HTR-8/SVneo (cell line): Measurements from ENCODE around the gene GHRHR.

Source experiments
- DNase-seq: peaks from one replicate; pipeline ENCODE4 v3.0.0; 2011; ENCODE audit warnings: low spot score, mixed read lengths; ENCODE audit not compliant: insufficient read length
- FAIRE-seq: peaks from 2 replicates; lab custom pipeline; 2011; peaks lifted over from hg19 to GRCh38; lab: Jason Lieb, UNC

The GHRHR gene

DNA sequence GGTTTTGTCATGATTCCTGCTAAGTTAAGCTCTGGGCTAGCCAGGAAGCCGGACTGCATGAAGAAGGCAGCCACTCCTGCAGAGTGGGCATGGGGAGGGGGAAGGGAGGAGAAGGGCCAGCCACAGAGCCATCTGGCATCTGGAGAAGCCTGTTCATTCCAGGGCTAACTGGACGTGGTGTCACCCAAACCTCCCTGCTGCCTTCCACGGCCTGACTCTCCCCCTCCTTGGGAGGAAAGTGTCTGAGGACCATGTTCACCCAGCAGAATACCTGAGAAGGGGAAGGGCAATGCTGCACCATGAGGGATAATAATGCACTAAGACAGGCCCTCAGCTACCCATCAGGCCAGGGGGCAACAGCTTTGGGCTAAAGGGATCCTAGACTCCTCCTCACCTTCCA lies 36.7 kb upstream of the GHRHR start:
- no peak for FAIRE-seq

DNA sequence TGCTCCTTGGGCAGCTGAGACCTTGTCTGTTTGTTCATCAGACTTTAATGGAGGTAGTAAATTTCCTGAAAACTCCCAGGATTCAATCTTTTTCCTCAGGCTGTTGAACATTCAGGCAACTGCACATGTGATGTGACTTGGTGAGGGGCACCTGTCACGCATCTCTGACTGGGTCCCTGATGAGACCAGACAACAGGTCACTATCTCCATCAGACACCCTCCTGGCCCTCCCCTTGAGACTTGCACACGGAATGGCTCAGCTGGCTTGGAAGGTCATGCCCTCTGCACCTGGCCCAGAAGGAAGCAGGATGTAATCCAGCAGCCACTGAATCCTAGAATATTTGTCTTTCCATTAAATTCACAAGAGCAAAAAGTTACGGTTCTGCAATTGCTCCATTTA lies 36.2 kb upstream of the GHRHR start:
- DNase-seq, result no peak
- no peak for FAIRE-seq

More for the DNA sequence above, 36.7 kb upstream of the GHRHR start:
- DNase-seq, result no peak

DNA sequence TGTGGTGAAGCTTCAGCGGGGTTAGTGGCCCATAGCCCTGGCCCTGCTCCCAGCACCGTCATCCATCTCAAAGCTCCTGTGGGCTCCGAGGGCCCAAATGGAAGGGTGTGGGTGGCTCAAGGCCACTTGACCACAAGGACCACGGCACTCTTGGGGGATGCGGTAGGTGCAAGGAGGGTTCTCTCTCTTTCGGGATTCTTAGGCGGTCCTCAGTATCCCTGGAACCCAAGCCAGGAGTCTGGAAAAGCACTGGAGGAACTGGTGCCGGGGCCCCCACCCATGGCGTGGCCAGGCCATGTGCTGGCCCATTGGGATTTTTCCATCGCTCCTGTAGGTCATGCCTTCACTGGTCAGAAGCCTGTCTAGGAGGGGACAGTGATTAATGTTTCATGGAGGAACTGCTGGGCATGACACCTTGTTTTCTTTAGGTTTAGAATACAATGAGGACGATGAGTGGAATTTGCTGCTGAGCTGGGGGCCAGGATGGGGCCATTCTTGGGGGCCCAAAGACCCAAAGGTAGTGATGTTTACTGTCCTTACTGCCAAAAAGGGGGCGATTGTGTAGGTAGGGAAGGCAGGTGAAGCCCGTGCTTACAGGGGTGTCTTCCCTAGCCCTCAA lies 35.4 kb upstream of the GHRHR start:
- no peak for FAIRE-seq
- no peak for DNase-seq

DNA sequence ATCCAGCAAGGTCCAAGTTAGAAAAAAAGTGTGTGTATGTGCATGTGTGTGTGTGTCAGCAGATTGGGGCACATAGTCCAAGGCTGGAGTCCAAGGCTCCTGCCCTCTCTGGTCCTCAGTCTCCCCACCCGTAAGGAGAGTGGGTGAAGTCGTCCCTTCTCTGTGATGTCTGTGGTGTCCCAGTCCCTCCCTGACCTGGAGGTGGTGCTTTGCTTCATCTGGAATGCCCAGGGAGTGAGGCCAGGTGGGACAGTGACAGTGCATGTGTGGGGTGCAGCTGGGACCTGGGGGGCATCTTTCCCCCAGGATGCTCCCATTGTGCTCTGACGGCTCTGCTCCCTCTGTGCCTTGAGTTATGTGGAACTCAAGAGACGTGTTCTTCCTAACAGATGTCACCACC lies 34.1 kb upstream of the GHRHR start:
- FAIRE-seq (no peak), DNase-seq (no peak)

DNA sequence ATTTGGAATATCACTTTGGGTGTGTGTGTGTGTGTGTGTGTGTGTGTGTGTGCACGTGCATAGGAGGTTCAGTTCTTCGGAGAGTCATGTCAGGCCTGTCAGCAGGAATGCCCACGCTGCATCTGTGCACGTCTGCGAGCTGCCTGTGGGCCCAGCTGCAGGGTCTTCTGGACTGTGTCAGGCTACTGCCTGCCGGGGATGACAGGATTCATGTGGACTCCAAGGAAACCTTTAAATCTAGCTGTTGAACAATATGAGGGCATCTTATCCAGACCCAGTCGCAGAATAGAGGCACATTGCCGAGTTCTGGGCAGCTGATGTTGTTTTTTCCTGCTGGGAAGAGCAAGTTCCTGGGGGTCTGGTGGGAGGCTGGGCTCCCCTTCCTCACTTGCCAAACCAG lies 33.1 kb upstream of the GHRHR start:
- FAIRE-seq, result no peak
- DNase-seq, result no peak

DNA sequence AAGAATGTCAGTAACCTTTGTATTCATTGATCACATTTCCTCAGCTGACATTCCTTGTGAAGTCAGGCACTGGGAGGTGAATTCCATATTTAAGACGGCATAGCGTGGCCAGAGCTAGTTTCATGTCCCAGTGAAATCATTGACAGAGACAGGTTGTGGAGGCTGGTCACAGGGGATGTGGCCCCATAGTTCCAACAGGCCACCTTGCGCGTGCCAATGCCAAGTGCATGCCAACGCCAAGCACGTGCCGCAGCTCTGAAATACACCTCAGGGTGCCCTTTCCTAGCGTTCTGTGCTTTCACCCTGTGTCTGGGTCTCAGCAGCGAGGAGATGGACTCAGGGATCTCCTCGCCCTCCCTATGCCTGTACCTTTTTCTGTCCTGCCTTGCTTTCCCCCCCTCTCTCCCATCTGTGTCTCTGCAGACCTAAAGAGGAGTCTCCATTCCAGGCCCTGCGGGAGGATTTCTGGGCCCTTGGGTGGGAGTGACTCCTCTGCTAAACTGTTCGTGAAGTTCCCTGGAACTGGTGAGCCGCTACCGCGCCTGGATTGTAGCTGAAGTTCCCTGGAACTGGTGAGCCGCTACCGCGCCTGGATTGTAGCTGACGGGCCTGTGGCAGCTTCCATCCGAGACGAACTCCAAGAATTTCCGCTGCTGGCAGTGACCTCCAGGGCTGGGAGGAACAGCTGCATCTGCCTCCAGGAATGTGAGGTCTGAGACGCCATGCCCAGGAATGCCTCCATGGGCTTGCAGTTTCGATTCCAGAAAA lies 32.4 kb upstream of the GHRHR start:
- no peak for DNase-seq
- FAIRE-seq, result no peak

DNA sequence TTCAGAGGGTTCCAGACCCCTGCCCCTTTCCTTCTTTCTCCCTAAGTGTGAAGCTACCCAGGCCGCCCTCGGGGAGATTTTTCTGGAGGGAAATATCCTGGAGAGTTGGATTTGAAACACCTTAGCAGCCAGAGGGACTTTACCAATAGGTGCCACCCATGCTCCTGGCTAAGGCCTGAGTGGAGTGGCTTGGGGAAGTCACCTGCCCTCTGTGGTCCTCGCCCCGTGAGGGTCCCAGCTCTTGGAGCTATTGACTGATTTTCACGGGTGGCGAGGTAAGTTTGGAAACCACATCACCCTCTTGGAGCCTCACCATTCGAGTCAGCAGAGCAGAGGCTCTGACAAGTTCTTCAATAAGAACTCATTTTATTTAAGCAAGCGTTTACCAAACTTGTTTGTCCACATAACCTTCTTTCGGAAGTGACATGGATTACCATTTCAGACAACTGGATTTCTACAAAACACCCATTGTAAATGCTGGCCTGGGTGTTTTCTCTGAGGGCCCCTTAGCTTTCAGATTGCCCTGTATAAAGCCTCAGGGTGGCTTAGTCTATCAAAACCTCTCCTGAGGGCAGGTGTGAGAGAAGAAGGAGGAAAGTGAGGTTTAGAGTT lies 31.7 kb upstream of the GHRHR start:
- DNase-seq, result no peak
- FAIRE-seq, result no peak

DNA sequence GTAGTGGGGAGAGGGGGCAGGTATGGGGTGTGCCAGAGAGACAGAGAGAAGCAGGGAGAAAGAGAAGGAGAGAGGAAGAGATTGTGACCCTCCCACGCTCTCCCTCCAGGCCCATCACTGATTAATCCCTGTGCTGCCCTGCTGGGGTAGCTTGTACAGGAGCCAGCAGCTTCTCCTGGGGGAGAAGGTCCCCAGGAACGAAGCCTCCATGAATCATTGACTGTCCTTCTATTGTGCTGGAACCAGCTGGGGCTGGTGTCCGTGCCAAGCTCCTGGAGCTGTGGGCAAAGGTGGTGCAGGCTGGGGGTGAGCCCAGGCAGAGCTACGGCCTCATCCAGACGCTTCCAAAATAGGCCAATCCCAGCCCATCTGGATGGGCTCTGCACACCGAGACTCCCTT lies 31.2 kb upstream of the GHRHR start:
- DNase-seq (no peak), FAIRE-seq (no peak)

DNA sequence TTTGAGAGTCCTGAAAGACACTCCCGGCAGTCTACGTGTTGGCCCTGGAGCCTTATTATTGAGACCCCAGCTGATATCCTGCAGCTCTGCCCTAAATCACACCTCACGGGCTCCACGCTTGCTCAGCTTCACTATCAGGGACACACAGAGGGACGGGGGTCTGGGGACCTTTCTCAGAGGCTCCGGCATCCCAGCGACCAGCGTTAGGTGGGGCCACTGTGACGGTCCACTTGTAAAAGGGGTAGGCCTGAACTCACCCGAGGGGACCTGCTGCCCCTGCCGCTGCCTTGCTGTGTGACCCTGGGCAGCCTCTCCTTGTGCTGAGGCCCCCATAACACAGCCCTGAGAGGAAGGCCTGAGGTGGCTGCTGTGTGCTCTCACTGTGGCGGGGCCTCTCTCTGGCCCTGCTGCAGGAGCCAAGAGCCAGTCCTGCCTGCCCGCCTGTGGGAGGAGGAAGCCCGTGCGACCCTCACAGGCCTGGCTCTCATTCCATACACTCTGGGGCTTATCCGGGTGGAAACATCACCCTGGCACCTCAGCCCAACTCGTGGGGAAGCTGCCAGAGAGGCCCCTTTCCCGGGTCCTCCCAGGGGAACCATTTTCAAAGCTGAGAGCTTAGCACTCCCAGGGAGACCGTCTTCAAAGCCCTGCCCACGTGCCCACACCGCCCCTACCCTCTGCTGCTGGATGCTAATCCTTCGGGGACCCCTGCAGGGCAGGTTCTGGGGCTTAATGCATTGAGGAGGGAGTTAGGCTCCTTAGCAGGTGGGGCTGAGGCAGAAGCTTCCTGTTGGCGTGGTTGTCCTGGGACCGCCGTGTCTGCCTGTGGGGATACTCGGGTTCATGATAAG lies 30.4 kb upstream of the GHRHR start:
- no peak for DNase-seq
- no peak for FAIRE-seq

DNA sequence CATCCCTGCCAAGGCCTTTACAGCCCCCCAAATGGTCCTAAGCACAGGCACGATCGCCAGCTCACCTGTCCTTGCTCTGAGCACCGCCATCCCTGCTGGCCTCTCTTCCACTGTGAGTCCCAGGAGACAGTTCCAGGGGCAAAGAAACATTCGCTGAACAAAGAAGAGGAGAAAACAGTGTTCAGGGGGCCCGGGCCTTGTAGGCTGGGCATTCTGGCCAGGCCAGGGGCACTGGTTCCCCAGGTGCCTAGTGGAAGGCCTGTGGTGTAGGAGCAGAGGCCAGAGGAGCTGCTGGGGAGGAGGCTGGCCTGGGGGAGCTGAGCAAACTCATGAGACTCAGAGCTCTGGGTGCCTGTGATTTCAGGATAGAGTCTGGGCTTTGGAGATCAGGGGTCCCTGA lies 29.5 kb upstream of the GHRHR start:
- FAIRE-seq (no peak), DNase-seq (no peak)

DNA sequence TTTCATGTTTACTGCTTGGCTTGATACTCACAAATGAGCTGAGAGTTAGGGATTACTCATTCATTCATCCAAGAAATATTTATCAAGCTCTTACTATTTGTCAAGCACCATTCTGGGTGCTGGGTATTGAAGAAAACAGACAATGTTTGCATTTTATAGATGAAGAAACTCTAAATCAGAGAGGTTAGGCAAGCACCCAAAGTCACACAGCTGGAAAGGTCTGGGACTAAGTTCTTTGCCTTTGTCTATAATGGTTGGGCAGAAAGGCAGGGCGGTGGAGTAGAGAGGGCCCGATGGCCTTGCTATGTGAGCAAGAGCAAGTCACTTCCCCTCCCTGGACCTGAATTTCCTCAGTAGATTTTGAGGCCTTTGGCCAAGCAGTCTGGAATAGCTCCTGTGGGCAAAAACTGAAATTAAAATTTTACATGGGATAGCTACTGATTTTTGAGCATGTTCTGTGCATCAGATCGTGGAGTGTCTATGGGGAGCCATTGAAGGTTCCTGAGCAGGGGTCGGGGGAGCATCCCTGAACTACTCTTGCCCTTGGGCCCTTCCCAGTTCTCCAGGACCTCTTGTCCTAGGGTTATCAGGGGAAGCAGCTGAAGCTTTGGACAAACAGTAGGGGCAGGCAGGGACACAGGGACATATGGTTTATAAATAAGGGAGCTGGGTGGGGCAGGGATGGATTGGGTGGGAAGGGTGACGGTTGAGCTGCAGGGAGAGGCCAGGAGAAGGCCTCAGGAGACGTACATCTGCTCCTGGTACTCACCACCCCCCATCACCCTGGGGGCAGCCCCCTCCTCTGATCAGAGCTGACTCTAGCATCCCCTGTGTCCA lies 28.8 kb upstream of the GHRHR start:
- no peak for FAIRE-seq
- DNase-seq, result no peak

DNA sequence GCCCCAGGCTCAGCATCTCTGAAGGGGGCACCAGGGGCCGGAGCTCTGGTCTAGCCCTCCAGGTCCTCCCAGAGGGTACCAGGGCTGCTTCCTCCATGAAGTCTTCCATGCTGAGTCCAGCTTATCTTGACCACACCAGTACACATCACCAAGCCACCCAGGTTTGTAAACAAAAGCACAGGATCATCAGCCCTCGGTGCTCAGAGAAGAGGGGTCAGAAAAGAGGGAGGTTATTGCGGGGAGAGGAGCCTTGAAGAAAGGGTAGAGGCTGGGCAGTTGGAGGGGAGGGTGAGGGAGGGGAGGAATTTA lies 28.2 kb upstream of the GHRHR start:
- FAIRE-seq (no peak), DNase-seq (no peak)

DNA sequence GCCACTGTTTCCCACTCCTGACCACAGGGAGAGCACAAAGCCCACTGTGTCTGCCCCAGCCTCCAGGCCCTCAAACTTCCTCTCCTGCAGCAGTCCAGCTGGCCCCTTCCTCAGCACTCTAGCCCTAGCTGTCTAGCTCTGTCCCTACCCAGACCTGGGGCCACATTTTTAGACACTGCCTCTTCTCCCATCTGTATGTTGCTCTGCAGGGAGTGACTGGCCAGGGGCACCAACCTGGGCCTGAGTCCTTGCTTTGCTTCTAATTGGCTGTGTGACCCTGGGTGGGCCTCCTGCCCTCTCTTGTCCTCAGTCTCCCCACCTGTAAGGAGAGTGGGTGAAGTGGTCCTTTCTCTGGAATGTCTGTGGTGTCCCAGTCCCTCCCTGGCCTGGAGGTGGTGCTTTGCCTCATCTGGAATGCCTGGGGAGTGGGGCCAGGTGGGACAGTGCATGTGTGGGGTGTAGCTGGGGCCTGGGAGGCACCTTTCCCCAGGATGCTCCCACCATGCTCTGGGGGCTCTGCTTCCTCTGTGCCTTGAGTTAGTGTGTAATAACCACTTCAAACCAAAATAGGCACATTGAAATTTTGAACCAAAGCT lies 27.0 kb upstream of the GHRHR start:
- DNase-seq (no peak), FAIRE-seq (no peak)

DNA sequence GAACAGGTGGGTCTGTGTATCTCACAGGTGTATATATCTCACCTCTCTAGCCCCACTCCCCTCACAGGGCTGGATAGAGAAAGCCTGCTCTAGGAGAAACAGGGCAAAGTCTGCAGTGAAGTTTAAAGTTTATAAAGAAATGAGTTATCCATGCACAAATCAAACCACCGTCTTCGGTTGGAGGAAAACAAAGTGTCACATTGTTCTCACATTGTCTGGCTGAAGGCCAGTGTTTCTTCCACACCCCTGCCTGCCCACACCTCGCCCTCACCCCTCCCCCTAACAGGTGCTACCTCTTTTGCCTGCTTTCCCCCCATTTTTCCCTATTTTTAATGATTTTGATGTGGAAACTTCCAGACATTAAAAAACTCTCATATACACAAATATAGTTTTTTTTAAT lies 26.3 kb upstream of the GHRHR start:
- DNase-seq (no peak), FAIRE-seq (no peak)

DNA sequence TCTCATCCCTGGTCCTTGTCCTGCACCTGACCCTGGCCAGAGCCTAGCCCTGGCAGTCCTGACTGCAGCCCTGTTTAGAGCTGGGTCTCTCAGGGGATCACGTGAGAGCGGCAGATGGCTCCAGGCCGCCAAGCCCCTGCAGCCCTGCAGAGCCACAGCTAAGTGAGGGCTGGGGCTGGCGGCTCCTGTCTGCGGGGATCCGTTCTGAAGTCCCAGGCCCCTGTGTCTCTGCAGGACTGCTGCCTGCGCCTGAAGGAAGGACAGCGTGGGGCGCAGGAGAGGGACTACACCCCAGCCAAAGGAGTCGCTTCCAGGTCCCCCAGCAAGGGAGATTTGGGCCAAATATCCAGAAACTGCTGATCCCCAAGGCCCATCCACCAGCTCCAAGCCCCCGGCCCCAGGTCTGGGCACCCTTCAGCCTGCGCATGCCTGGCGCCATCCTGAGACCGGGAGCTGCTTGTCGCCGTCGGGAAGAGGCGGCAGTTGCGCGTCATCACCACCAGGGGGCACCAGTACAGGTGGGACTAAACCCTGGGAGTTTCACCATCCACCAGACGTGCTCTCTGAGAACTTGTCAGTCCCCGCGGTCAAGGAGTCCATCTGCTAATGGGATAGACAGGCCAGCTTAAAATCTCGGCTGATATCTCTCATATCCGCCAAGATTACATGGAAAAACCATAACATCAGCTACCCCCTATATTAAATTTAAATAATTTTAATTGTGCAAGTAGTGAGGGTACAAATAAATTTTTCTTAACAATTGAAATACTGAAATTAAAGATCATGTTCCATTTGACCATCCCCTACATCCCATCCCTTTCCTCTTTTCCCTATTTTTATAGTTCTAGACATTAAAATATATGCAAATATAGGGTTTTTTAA lies 25.1 kb upstream of the GHRHR start:
- DNase-seq (peak; percentile 88), FAIRE-seq (peak; percentile 38)

DNA sequence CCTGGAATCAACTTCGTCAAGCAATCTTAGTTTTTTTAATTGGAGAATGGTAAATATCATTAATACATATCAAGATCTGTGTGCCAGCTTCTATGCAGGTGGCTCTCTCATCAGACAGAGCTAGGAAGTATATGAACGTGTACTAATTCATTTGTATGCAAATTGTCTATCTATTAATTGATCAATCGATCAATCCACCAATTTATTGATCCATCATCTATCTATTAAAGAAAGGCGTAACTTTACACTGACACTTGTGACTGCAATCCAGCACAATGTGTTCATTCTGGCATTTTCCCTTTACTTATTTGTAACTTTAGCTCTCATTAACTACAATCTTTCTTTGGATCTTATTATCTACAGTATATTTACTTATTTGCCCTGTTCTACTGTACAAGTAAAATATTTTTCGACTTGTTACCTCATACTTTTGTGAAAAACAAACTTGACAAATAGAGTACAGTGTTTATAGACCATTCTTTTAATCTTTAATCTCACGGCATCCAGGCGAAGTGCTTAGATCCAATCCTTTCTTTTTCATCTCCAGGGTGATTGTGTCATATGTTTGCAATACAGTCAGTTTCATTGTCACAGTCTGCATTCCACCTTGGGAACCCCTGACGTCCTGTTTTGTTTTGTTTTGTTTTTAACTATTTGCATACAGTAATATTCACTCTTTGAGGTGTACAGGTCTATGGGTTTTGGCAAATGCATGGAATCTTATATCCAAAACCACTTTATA lies 22.0 kb upstream of the GHRHR start:
- FAIRE-seq, result no peak

DNA sequence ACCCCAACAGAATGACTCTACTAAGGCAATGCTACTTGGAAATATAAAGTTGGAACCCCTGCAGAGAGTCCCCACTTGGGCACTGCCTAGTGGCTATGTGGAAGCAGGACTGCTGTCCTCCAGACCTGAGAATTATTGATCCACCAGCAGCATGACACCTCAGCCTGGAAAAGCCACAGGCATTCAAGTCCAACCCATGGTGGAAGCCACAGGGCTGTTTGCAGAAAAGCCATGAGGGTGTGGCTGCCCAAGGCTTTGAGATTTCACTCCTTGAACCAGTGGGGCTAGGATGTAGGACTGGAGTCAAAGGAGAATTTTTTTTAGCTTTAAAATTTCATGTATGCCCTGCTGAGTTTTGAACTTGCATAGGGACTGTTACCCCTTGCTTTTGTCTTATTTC lies 13.6 kb upstream of the GHRHR start:
- DNase-seq, result no peak

More for the DNA sequence above, 22.0 kb upstream of the GHRHR start:
- DNase-seq, result no peak

DNA sequence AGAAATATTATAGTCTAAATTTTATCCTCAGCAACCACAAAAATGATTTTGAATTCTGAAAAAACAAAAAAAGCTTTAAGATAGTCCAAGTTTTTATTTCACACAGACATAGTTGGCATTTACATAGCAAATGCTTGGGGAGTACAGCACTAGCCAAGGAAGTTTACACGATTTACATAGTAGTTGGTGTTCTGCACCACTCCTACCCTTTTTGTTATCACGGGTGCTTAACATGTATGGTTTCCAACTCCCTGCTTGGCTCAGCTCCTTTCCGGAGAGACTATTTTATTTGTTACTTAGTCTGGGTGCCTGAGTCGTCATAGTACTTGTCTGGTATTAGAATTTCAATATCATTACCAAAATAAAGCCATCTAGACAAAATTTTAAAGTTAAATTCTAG lies 8.8 kb upstream of the GHRHR start:
- FAIRE-seq (no peak), DNase-seq (no peak)

More for the DNA sequence above, 13.6 kb upstream of the GHRHR start:
- no peak for FAIRE-seq
